HL-60/S4 (cell line): Measurements from ENCODE around the gene PNMA8C.

Experiments used
- in situ Hi-C: fragments of 300-500 bp; cut with MboI; formaldehyde crosslinking; loops from 2 replicates; pipeline ENCODE4 v1.14.3; 2022; ENCODE audit warnings: low sequenced_read_pairs

Gene PNMA8C

DNA sequence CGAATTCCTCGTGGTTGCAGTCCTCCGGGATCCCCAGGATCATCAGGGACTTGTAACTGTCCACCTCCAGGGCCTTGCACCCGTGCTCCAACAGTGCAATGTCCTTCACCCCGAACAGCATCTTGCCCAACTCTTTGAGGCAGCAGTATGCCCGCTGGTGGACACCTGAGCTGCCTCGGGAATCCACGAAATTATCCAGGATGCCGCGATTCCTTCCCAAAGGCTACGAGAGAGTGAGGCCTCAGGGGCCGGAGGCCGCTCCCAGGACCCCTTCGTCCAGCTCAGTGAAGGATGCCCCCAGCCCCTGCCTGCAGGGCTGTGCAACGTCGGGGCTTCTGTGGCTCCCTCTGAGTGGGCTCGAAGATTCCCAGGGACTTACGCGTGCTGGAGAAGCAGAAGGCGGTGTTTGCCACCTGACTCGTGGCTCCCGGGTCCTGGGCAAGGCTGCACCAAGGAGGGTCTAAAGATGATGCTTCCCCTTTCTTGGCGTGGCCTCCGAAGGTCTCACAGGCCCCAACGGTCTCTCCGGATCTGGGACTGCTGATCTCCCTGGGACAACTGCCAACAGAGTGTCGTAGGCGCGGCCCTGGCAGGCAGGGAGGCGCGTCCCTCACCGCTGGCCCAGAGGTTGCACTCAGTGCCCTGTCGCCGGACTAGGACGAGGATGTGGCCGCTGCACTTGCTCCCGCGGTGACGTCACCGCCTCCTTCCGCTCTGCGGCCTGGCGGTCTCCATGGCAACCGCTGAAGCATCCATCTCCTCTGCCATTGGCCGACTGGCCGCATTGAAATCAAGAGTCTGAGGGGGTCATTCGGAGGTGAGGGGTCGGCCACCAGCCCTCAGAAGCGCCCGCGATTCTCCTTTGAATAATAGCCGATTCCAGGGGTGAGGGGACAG, at the start of gene PNMA8C:
Gene PNMA8C (minus strand): TSS at position 698 of the 897 bp plus-strand sequence. CDS start 577 bp downstream, at position 121.
- in situ Hi-C loops, result no loop called here

DNA sequence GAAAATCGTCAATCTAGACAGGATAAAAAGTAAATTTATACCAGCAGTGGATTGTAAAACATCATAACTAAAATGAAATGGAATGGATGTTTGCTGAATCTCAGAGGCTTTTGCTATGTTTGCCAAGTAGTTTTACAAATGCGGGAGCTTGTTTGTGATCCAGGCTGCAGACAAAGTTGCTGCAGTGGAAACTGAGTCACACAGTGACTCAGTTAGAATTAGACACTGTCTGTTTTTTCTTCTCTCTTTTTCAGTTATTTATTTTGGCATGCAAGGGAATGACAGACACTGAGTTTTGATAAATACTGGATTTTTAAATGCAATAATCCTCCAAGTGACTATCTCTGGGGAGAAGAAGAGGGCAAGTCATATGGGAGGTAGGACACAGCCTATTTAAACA, 47.2 kb upstream of the PNMA8C start:
- in situ Hi-C loops, result no loop called here

DNA sequence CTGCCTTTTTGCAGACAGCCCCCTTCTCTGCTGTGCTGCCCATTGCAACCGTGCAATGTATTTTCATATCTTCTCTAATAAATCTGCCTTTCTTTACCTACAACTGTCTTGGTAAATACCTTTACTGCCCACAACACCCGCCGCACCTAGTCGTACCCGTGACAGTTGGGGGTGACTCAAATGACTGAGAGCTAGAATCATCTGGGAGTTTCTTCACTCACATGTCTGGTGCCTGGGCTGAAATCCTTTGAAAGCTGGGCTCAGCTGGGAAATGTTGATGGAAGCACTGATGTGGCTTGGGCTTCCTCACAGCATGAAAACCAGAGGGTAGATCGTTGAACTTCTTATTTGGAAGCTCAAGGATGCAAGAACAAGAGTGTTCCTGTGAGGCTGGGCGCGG, 45.5 kb upstream of the PNMA8C start:
- in situ Hi-C loops, result no loop called here

DNA sequence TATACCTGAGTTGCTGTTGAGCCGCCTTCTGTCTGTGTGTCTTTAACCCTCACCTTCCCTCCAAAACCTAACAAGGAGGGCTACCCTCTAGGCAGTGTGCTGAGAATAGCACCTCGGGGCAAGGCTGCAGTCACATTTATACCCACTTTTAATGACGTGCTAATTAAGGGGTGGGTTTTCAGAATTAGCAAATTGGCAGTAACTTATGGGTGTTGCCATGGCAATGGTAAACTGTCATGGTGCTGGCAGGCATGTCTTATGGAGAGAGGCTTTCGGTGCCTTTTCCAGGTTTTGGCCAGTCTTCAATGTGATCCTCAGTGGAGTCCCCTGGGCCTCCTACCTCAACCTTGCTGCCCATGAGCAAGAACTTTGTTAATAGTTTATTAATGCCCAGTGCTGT, 43.9 kb upstream of the PNMA8C start:
- in situ Hi-C loops, result no loop called here

DNA sequence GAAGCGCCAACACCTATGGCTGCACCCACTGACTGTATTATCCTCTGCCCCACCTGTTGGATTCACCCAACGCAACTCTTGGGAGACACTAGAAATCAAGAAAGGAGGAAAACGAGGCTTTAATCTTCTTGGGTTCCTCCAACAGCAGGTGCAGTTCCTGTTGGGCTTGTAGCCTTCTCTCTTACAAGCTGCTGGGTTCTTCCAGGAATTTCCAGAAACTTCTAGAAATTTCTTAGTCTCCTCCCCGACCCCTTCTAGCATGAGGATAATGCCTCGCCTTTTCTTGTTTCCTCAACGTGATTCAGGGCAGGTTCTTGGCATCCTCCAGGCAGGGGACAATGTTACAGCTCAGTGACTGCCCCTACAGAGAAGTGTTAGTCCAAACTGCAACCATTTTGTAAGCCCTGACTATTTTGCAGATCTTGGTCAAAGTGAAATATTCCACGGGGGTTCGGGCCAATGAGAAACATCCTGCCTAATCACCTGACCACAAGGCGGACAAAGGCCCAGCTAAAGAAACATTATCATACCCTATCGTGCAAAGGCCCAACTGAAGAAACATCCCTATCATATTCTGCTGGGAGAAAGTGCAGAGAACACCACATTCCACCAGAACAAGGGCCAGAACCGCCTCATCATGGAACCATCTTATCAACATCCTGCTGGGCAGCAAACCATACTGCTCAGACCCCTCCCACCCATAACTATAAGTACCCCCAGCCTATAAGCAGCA, 43.2 kb upstream of the PNMA8C start:
- in situ Hi-C loops, result no loop called here

DNA sequence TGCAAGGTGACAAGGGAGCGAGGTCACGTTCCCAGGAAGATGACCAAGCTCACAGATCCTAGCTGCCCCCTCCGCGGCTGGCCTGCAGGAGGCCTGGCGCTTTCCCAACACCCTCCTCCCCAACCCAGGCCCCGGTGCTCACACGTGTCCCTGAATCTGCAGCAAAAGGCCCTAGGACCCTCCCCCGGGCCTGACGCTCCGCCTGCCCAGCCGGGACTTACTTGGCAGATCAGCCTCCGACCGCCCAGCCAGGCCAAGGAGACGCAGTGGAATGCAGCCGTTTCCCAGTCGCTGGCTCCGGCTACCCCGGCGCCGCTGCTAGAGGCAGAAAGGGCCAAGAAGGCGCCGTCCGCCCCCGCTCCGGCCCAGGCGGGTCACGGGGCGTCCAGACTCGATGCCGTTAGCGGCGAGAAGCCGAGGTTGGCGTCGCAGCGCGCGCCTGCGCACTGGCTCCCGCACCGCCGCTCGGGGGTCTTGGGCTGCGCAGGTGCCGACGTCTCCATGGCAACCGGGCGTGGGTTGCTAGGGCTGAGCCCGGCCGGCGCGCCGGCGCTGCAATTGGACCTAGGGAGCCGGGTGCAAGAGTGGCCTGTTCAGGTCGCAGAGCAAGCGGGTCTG, 42.5 kb upstream of the PNMA8C start, which contains the start of gene PNMA8A:
Gene PNMA8A (minus strand): TSS at position 448 of the 618 bp plus-strand sequence. CDS start 528 bp downstream, outside the sequence.
- in situ Hi-C loops, result no loop called here

DNA sequence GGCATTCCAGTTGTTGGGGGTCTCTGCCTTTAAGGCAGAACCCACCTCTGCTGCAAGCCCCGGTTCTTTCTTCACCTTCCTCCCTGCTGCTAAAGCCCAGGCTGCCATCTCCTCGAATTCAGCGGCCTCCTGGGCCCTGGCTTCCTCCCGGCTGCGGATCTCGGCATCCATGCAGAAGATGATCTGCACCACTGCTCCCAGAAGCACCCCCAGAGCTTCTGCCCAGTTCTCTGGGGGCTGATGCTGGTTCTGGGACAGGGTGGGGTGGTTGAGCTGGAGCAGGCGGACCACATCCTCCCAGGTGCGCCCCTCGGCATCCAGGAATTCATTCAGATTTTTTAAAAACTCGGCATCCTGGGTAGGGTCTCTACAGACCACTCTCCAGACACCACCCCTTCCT, 41.6 kb upstream of the PNMA8C start:
- in situ Hi-C loops, result no loop called here

DNA sequence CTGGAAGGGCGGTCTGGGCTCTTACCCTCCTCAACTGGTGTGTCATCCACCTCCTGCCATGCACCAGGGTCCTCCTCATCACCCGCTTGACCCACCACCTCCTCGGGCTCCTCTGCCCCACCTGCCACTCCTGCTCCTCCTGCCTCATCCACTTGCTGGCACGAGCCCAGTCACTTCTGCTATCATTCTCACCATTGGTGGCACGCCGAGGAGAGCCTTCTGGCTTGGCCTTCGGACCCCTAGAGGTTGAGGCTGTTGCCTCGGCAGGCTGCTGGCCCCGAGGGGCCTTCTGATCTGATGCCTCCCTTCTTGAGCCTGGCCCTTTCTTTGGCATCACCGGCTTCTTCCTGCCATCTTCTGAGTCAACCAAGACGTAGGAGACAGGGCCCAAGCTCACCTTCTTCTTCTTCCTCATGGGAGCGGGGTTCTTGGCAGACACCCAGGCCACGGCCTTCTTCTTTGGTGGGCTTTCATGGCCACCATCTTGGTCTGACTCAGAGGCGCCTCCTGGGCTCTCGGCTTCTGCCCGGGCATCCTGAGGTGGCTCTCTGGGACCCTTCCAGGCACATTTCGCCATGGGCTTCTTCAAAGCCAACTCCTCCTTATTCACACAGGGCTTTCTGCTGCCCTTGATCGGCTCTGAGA, 40.9 kb upstream of the PNMA8C start:
- in situ Hi-C loops, result no loop called here

DNA sequence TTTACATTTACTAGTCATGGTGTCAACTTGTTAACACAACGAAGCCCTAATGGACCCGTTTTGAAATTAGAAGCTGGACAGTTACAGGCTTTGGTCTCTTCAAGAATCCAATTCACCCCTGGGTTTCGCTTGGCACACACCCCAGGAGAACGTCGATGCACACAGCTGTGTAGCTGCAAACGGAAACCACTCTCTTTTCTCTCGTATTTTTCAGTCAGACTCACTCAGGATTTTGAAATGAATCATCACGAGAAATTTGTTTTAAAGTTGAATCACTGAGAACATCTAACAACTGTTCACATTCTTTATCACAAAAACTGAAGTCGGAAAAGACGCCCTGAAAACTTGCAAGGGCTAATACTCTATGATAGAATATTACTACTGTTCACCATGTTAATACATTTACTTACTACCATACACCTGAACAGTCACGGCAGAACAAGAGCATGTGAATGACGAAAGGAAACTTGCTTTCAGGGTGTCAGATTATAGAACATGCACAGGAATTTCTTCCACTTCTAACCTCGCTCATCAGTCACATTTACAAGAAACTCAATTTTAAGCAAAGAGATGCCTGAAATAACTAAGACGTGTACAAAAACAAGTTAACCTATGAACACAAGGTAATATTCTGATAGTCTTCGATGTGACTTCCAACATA, 37.9 kb upstream of the PNMA8C start:
- in situ Hi-C loops, result no loop called here

DNA sequence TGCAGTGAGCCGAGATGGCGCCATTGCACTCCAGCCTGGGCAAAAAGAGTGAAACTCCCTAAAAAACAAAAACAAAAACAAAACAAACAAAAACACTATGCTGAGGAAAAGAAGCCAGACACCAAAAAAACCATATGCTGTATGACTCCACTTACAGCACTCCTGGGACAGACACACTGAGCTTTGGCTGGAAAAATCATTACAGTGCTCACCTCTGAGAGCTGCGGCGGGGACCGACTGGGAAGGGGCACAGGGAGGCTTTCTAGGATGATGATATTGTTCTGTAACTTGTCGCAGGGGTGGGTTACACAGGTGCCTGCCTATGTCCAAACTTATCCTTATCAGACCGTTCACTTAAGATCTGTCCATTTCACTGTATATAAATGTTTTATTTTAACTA, 34.8 kb upstream of the PNMA8C start:
- in situ Hi-C loops, result no loop called here

DNA sequence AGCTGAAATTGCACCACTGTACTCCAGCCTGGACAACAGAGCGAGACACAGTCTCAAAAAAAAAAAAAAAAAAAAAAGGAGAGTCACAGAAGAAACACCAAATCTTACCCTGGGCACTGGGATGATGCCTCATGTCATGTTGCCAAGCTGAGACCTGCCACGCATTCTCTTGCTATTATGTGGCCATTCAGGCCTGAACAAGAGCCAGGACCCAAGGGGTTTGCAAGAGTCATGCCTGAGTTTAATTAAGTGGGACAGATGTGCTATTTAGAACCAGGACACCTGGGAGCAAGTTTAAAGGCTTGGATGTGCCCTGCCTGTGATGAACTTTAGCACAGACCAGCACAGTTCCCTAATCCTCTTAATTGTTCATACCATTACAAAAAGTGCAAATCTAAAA, 32.8 kb upstream of the PNMA8C start:
- in situ Hi-C loops, result no loop called here

DNA sequence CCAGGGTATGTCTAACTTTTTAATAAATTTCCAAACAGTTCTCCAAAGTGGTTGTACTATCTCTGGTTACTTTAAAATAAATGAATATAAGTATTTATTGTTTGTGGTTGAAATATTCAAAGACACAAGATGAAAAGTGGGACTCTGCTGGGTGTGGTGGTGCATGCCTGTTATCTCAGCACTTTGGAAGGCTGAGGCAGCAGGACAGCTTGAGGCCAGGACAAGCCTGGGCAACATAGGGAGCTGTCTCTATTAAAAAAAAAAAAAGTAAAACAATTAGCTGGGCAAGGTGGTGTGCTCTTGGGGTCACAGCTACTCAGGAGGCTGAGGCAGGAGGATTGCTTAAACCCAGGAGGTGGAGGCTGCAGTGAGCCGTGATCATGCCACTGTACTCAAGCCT, 32.2 kb upstream of the PNMA8C start:
- in situ Hi-C loops, result no loop called here

DNA sequence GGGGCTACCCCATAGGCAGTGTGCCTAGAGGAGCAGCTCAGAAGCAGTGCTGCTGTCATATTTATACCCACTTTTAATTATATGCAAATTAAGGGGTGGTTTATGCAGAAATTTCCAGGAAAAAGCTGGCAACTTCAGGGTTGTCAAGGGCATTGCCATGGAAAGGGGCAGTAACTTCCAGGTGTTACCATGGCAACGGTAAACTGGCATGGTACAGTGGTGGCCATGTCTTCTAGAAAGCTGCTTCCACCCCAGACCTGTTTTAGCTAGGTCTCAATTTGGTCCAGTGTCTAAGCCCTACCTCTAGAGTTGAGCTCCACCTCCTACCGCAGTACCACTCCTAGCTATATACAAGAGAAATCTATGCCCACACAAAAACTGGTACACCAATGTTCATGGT, 31.3 kb upstream of the PNMA8C start:
- in situ Hi-C loops, result no loop called here

DNA sequence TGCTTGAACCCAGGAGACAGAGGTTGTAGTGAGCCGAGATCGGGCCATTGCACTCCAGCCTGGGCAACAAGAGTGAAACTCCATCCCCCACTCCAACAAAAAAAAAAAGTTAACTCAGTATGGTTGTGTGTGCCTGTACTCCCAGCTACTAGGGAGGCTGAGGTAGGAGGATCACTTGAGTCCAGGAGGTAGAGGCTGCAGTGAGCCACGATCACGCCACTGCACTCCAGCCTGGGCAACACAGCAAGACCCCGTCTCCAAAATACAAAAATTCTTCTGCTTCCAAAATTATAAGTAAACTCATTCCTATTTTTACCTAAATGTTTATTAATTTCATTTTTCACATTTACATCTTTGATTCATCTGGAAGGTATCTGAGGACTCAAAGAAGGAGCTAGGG, 28.2 kb upstream of the PNMA8C start:
- in situ Hi-C loops, result no loop called here

DNA sequence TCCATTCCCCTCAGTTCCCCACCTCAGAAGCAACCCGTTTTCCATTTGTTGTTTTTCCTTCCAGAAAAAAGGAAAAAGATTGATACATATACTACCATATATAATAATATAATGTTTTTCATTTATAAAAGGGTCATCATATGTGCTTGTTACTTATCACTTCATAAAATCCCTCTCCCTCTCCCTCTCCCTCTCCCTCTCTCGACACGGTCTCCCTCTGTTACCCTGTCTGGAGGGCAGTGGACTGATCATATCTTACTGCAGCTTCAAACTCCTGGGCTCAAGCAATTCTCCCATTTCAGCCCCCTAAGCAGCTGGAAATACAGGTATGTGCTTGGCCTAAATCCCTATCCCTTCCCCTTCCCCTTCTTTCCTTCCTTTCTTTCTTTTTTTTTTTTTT, 25.5 kb upstream of the PNMA8C start:
- in situ Hi-C loops, result no loop called here

DNA sequence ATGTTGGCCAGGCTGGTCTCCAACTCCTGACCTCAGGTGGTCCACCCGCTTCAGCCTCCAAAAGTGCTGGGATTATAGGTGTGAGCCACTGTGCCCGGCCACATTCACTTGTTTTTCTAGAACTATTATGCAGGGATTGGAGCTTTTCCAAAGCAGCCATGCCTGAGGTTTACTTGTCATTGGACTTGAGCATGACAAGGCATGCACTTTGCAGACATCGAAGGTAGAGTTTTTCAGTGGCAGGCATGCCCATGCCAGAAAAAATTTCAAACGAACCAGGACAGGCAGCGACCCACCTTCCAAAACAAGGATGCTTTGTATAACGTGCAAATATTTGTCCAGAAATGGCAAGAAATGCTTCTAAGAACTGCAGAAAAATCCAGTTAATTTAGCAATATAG, 24.9 kb upstream of the PNMA8C start:
- in situ Hi-C loops, result no loop called here

DNA sequence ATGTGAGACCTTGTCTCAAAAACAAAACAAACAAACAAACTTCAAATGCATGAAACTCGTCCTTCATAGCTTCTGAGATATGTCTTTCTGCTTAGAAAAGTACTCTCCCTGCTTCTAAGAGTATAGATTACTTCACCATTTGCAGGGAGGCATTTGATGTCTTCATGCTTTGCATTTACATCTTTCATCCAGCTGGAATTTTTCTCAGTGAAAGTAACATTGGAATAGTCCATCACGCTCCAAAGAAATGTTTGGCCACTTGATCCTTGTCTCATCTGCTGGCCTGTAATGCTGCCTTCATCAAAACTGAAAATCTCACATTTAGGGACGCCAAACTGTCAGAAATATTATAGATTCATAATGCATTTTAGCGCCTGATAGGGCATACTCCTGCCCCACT, 23.4 kb upstream of the PNMA8C start:
- in situ Hi-C loops, result no loop called here

DNA sequence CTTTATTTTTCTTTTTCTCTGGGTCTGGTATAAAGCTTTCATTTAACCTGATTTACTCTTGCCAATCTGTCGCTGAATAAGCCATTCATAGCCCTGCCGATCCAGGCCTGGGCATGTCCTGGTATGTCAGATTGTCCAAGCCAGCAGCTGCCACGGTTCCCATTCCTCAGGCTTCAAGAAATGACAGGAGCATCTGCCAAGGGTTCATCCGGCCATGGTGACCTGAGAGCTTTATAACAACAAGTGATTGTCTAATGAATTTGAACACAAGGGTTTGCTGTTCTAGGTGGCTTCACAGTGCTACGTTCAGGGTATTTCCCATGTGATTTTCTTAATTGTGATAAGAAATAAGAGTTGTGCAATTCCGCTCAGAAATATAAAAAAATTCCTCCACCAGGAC, 22.6 kb upstream of the PNMA8C start:
- in situ Hi-C loops, result no loop called here

DNA sequence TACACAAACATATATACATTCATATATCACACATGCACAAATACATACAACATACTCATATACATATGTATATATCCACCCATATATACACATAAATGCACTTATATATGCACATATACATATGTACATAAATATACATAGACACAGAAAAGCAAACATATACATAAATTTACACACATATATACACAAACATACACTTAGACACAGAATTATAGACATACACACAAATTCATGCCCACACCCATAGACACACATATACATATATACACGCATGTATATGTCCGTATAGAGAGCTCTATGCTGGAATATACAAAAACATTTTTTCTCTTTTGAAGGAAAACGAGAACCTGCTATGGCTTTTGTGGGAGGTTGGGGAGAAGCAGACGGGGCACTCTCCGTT, 22.0 kb upstream of the PNMA8C start:
- in situ Hi-C loops, result no loop called here

DNA sequence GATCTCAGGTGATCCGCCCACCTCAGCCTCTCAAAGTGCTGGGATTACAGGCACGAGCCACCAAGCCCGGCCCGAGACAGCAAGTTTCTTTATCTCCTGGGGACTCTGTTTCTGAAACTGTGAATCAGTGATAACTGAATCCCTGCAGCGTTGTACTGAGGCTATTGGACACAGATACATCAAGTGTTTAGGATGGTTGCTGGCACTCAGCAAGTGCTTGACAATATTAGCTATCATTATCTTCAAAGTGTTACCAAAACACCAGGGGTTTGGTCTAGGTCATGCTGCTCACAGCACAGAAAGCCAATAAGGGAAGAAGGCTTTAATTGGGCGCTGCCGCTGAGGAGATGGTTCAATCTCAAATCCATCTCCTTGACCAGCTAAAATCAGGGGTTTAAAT, 20.5 kb upstream of the PNMA8C start:
- in situ Hi-C loops, result no loop called here

DNA sequence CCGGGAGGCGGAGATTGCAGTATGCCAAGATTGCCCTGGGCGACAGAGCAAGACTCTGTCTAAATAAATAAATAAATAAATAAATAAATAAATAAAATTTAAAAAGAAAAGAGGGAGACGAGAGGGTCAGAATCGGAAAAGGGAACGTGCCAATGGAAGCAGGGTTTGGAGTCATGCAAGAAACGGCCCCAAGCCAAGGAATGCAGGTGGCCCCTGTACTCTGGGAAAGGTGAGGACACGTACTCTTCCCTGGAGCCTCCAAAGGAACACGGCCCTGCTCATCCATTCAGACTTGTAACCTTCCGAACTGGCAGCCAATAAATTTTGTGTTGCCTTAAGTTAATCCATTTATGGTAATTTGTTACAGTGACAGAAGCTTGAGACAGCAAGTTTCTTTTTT, 19.9 kb upstream of the PNMA8C start:
- in situ Hi-C loops, result no loop called here
